HepG2 (cell line): ENCODE results near the gene RGL3. TPM values are rescaled to one million over a fixed set of nuclear protein-coding genes. Genes with fewer than 3 reads are reported as not detected.
A peak's percentile ranks its signal among the peaks of the same experiment; 100 is the strongest.

Experiments used
- EEA1 ChIP-seq: sonication (generic); formaldehyde crosslinking; IDR thresholded peaks from 2 replicates; pipeline ENCODE4 v1.5.1; 2020; ENCODE audit warnings: mild to moderate bottlenecking, missing genetic modification reagents, borderline replicate concordance
- ETV6 ChIP-seq: sonication (generic); formaldehyde crosslinking; conservative IDR thresholded peaks from 2 replicates; pipeline ENCODE4 v1.4.0; 2020; ENCODE audit warnings: missing genetic modification reagents
- FOXK2 ChIP-seq: fragments of 450-650 bp; IDR thresholded peaks from 2 replicates; pipeline ENCODE4 v1.6.1; 2016
- GTF3A ChIP-seq: sonication (generic); formaldehyde crosslinking; conservative IDR thresholded peaks from 2 replicates; pipeline ENCODE4 v1.4.0; 2020; ENCODE audit warnings: mild to moderate bottlenecking, missing genetic modification reagents
- HNRNPK ChIP-seq: fragments of 200-400 bp; formaldehyde crosslinking; IDR thresholded peaks from 2 replicates; pipeline ENCODE4 v1.6.1; 2018; ENCODE audit warnings: low read length, low read depth, moderate library complexity, mild to moderate bottlenecking; ENCODE audit not compliant: poor library complexity, severe bottlenecking
- MAZ ChIP-seq, 2 experiments: sonication (generic) in 1 of 2; formaldehyde crosslinking in 1 of 2; IDR thresholded peaks; 2 replicates each; pipeline versions ENCODE4 v1.5.0 to v1.6.1; 2012 to 2020; ENCODE audit warnings: low read depth in 2 of 2, mild to moderate bottlenecking in 2 of 2, borderline replicate concordance in 1 of 2, improper control_type of control experiment in 1 of 2, low read length in 1 of 2, missing genetic modification reagents in 1 of 2, moderate library complexity in 1 of 2
- MIER3 ChIP-seq: IDR thresholded peaks from 2 replicates; pipeline ENCODE4 v1.6.1; 2016; ENCODE audit warnings: missing compliant biosample characterization, borderline replicate concordance
- MLLT10 ChIP-seq: sonication (generic); formaldehyde crosslinking; IDR thresholded peaks from 2 replicates; pipeline ENCODE4 v1.4.0; 2020; ENCODE audit warnings: missing genetic modification reagents
- MXI1 ChIP-seq: IDR thresholded peaks from 3 replicates; pipeline ENCODE4 v1.6.1; 2012; ENCODE audit warnings: low read depth, low read length, inconsistent platforms, borderline replicate concordance
- NR2F6 ChIP-seq, 2 experiments: IDR thresholded peaks; 2 replicates each; pipeline ENCODE4 v1.6.1; 2016; ENCODE audit warnings: antibody characterized with exemption in 1 of 2, mild to moderate bottlenecking in 1 of 2
- PHF8 ChIP-seq: sonication (generic); formaldehyde crosslinking; IDR thresholded peaks from 2 replicates; pipeline ENCODE4 v1.5.0; 2020; ENCODE audit warnings: missing genetic modification reagents
- POGZ ChIP-seq: sonication (generic); formaldehyde crosslinking; IDR thresholded peaks from 2 replicates; pipeline ENCODE4 v1.4.0; 2020; ENCODE audit warnings: mild to moderate bottlenecking, missing genetic modification reagents
- RFX3 ChIP-seq: IDR thresholded peaks from 2 replicates; pipeline ENCODE4 v1.6.1; 2016; ENCODE audit warnings: missing biosample characterization, missing genetic modification reagents
- SIN3B ChIP-seq: fragments of 150-350 bp; IDR thresholded peaks from 2 replicates; pipeline ENCODE4 v1.6.1; 2014; ENCODE audit warnings: low read length
- XRCC5 ChIP-seq: fragments of 200-400 bp; formaldehyde crosslinking; optimal IDR thresholded peaks from 2 replicates; pipeline ENCODE3; 2017; ENCODE audit warnings: mild to moderate bottlenecking, low read length
- ZIK1 ChIP-seq: sonication (generic); formaldehyde crosslinking; IDR thresholded peaks from 2 replicates; pipeline ENCODE4 v1.5.0; 2020; ENCODE audit warnings: mild to moderate bottlenecking, low read depth, missing genetic modification reagents, borderline replicate concordance
- ZNF234 ChIP-seq: sonication (generic); formaldehyde crosslinking; conservative IDR thresholded peaks from 2 replicates; pipeline ENCODE4 v1.5.1; 2020; ENCODE audit warnings: mild to moderate bottlenecking, missing genetic modification reagents
- ZNF264 ChIP-seq: sonication (generic); formaldehyde crosslinking; IDR thresholded peaks from 2 replicates; pipeline ENCODE4 v1.4.0; 2020; ENCODE audit warnings: missing genetic modification reagents
- ZNF329 ChIP-seq: sonication (generic); formaldehyde crosslinking; IDR thresholded peaks from 2 replicates; pipeline ENCODE4 v1.9.0; 2021; ENCODE audit warnings: low read depth, mild to moderate bottlenecking, missing genetic modification reagents
- ZNF614 ChIP-seq: IDR thresholded peaks from 2 replicates; pipeline ENCODE4 v1.6.1; 2018; ENCODE audit warnings: missing biosample characterization, missing genetic modification reagents, inconsistent platforms, borderline replicate concordance
- ZNF615 ChIP-seq: sonication (generic); formaldehyde crosslinking; IDR thresholded peaks from 2 replicates; pipeline ENCODE4 v1.5.0; 2020; ENCODE audit warnings: mild to moderate bottlenecking, missing genetic modification reagents, borderline replicate concordance
- ZNF747 ChIP-seq: sonication (generic); formaldehyde crosslinking; IDR thresholded peaks from 2 replicates; pipeline ENCODE4 v1.8.1; 2023; ENCODE audit warnings: missing genetic modification reagents, mild to moderate bottlenecking, borderline replicate concordance
- ZNF781 ChIP-seq: sonication (generic); formaldehyde crosslinking; IDR thresholded peaks from 2 replicates; pipeline ENCODE4 v1.5.1; 2020; ENCODE audit warnings: borderline replicate concordance, mild to moderate bottlenecking, missing genetic modification reagents; ENCODE audit errors: not compliant biosample characterization
- ZSCAN25 ChIP-seq: sonication (generic); formaldehyde crosslinking; IDR thresholded peaks from 2 replicates; pipeline ENCODE4 v1.8.0; 2022; ENCODE audit warnings: mild to moderate bottlenecking, missing genetic modification reagents
- polyA plus RNA-seq, 8 experiments: library from polyadenylated mRNA; depleted of rRNA in 3 of 8; stranded (reverse) in 7 of 8; unstranded in 1 of 8; fragments of >200 nt; fragmentation: Illumina TruSeq in 4 of 8; extraction: Trizol in 4 of 8; gene quantifications; 2 replicates each; pipeline versions ENCODE4 v1.2.1 to v1.2.3, GENCODE V29; 2011 to 2016; ENCODE audit warnings: low read depth in 4 of 8, missing spikeins in 1 of 8, mixed read lengths in 1 of 8; ENCODE audit not compliant: insufficient read depth in 1 of 8
- total RNA-seq, 5 experiments: library from RNA; depleted of rRNA; stranded (reverse); fragments of >200 nt; fragmentation: Illumina TruSeq; extraction: Trizol; gene quantifications; 2 replicates each; pipeline ENCODE4 v1.2.3, GENCODE V29; 2016; ENCODE audit warnings: low read depth in 1 of 5
- TF ChIP-seq, protein P1 (sequence below): sonication (generic); formaldehyde crosslinking; IDR thresholded peaks from 2 replicates; pipeline ENCODE4 v1.9.0; 2022; ENCODE audit warnings: missing genetic modification reagents, mild to moderate bottlenecking, borderline replicate concordance
- TF ChIP-seq, protein P2 (sequence below): sonication (generic); formaldehyde crosslinking; conservative IDR thresholded peaks from 2 replicates; pipeline ENCODE4 v1.5.0; 2020; ENCODE audit warnings: missing genetic modification reagents

The RGL3 gene
- total and polyA plus RNA-seq, 2 of the 13 experiments (the other 11 are each of a cell fraction or from before 2014, with no cell fraction given): 4.2 to 7.6 TPM

DNA sequence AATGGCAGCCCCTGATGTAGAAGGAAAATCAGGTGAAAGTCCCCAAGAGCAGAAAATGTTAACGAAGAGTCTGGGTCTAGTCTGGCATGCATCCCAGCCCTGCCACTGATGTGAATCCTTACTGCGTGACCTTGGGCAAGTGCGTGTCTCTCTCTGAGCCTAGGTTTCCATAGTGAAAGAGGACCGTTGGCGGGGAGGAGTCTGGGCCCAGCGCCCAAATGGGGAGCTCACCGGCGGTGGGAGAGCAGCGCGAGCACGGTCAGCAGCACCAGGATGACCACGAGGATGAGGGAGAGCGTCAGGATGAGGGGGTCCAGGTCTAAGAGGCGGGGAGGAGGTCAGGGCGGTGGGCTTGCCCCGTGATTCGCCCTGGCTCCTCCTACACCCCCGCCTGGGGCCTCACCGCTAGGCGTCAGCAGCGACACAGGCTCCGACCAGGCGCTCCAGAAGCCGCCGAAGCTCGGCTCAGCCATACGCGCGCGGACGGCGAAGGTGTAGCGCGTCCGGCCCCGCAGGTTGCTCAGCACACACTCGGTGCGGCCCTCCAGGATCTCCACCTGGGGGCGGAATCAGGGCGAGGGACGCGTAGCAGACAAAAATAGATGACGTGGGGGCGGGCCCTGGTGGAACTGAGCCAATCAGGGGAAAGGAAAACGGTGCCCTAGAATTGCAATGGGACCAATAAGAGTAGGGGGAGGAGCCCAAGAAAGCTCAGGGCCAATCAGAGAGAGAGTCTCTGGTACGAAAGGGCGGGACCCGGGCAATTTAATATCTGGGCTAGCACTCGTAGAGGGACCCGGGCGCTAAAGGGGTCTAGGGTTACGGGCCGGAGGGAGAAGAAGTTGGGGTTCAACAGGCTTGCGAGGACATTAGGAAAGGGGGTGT is 38.2 kb downstream of the RGL3 start (continued):
- TF ChIP-seq HNRNPK (peak; percentile 51), POGZ (CRISPR knock-in tag) (peak; percentile 62), ZNF781 (CRISPR knock-in tag) (no peak), ZIK1 (CRISPR knock-in tag) (no peak), MAZ (IDR thresholded peaks at IDR 0.05; ENCODE audit: borderline replicate concordance, low read depth, low read length) (no peak; the same call in 1 of the 2 replicates), MAZ (CRISPR knock-in tag; IDR thresholded peaks at IDR 0.05; ENCODE audit: low read depth) (peak; percentile 90), MLLT10 (CRISPR knock-in tag) (no peak), ZNF264 (CRISPR knock-in tag) (peak; percentile 48; the same call in 1 of the 2 replicates), NR2F6 (IDR thresholded peaks at IDR 0.05) (no peak), NR2F6 (CRISPR knock-in tag; IDR thresholded peaks at IDR 0.05) (peak; percentile 49; the same call in 1 of the 2 replicates), RFX3 (CRISPR knock-in tag) (no peak), ZNF234 (no peak), GTF3A (CRISPR knock-in tag) (no peak), ZNF614 (CRISPR knock-in tag) (peak; percentile 79; the same call in 1 of the 2 replicates), ZNF747 (no peak), ZNF615 (CRISPR knock-in tag) (no peak), EEA1 (CRISPR knock-in tag) (peak; percentile 28; the same call in 1 of the 2 replicates), SIN3B (peak; percentile 88), MXI1 (peak; percentile 76; the same call in 1 of the 3 replicates), MIER3 (CRISPR knock-in tag) (0 out of 2 replicates have a peak, but pooled peaks have one; percentile 33), XRCC5 (peak; percentile 88), ZNF329 (no peak), ETV6 (CRISPR knock-in tag) (0 out of 2 replicates have a peak, but pooled peaks have one; percentile 25), FOXK2 (no peak), PHF8 (CRISPR knock-in tag) (peak; percentile 66), ZSCAN25 (CRISPR knock-in tag) (peak; percentile 72; the same call in 1 of the 2 replicates)
- TF ChIP-seq, protein P1, sequence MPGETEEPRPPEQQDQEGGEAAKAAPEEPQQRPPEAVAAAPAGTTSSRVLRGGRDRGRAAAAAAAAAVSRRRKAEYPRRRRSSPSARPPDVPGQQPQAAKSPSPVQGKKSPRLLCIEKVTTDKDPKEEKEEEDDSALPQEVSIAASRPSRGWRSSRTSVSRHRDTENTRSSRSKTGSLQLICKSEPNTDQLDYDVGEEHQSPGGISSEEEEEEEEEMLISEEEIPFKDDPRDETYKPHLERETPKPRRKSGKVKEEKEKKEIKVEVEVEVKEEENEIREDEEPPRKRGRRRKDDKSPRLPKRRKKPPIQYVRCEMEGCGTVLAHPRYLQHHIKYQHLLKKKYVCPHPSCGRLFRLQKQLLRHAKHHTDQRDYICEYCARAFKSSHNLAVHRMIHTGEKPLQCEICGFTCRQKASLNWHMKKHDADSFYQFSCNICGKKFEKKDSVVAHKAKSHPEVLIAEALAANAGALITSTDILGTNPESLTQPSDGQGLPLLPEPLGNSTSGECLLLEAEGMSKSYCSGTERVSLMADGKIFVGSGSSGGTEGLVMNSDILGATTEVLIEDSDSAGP (CRISPR knock-in tag): peak; percentile 77; the same call in 1 of the 2 replicates
- TF ChIP-seq, protein P2, sequence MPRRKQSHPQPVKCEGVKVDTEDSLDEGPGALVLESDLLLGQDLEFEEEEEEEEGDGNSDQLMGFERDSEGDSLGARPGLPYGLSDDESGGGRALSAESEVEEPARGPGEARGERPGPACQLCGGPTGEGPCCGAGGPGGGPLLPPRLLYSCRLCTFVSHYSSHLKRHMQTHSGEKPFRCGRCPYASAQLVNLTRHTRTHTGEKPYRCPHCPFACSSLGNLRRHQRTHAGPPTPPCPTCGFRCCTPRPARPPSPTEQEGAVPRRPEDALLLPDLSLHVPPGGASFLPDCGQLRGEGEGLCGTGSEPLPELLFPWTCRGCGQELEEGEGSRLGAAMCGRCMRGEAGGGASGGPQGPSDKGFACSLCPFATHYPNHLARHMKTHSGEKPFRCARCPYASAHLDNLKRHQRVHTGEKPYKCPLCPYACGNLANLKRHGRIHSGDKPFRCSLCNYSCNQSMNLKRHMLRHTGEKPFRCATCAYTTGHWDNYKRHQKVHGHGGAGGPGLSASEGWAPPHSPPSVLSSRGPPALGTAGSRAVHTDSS (CRISPR knock-in tag): no peak
